Neural crest cell (in vitro differentiated cells): ENCODE measurements around the gene KCNMA1. TPM values are rescaled to one million over a fixed set of nuclear protein-coding genes. Genes with fewer than 3 reads are reported as not detected.

ENCODE experiments used
- DNase-seq: peaks from one replicate; pipeline ENCODE4 v3.0.0; 2021; ENCODE audit warnings: low read depth, mixed read lengths, low spot score
- H3K27ac Mint-ChIP-seq: one replicate; pipeline ENCODE4 v1.8.0; 2021; ENCODE audit warnings: mild to moderate bottlenecking, mixed read lengths; ENCODE audit not compliant: unreplicated experiment
- H3K27me3 Mint-ChIP-seq: 2 replicates; pipeline ENCODE4 v1.8.0; 2021; ENCODE audit warnings: low read depth, mild to moderate bottlenecking, mixed read lengths
- H3K36me3 Mint-ChIP-seq: 2 replicates; pipeline ENCODE4 v1.8.0; 2021; ENCODE audit warnings: low read depth, mild to moderate bottlenecking, mixed read lengths
- H3K4me1 Mint-ChIP-seq: 2 replicates; pipeline ENCODE4 v1.8.0; 2021; ENCODE audit warnings: mixed read lengths
- H3K4me3 Mint-ChIP-seq: one replicate; pipeline ENCODE4 v1.8.0; 2021; ENCODE audit warnings: mild to moderate bottlenecking, mixed read lengths
- H3K9me3 Mint-ChIP-seq: 2 replicates; pipeline ENCODE4 v1.8.0; 2021; ENCODE audit warnings: mixed read lengths
- CTCF ChIP-seq: fragments of 200-600 bp; sonication (generic); conservative IDR thresholded peaks from 2 replicates; pipeline ENCODE4 v1.5.0; 2021; ENCODE audit warnings: antibody characterized with exemption, mild to moderate bottlenecking
- total RNA-seq: library from RNA; stranded (reverse); gene quantifications from 2 replicates; pipeline ENCODE4 v1.2.1, GENCODE V29; 2021

Gene KCNMA1
- total RNA-seq, 1 donor from 2014 or later: 1.7 TPM

DNA sequence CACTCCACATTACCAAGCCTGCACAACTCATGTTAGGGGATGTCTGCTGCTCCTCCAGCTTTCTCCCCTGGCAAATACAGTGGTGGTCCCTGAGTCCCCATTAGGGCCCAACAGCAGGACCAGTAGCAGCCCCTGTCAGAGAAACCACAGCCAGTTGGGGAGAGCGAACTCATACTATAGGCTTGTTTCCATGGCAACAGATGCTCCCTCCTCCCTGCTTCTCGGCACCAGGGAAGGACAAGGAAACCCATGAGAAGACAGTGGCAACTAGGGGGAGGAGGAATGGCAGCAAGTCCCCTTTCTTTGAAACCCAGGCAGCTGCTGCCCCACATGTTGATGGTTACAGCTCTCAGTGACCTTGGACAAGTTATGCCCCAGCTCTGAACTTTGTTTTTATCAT lies 326.4 kb downstream of the KCNMA1 start:
- H3K4me3 Mint-ChIP-seq: no peak overlapping the region
- H3K27ac Mint-ChIP-seq: no peak overlapping the region
- H3K27me3 Mint-ChIP-seq: peaks cover 16% of the 10 kb centered on the region
- TF ChIP-seq CTCF: no peak
- DNase-seq: no peak
- no peaks in the 10 kb centered on the region for H3K36me3 Mint-ChIP-seq
- no peaks in the 10 kb centered on the region for H3K4me1 Mint-ChIP-seq
- H3K9me3 Mint-ChIP-seq: no peaks in the 10 kb centered on the region

- Mint-ChIP-seq H3K27me3 (peaks cover 18% of the 10 kb centered on the region), H3K9me3 (no peaks in the 10 kb centered on the region), H3K27ac (no peak overlapping the region), H3K36me3 (no peaks in the 10 kb centered on the region), H3K4me1 (no peaks in the 10 kb centered on the region), H3K4me3 (no peak overlapping the region)
- no peak for TF ChIP-seq CTCF
- DNase-seq: no peak
Observed at GRCh38 chr10:77310288-77310840, 327.2 kb downstream of the KCNMA1 start.

DNA sequence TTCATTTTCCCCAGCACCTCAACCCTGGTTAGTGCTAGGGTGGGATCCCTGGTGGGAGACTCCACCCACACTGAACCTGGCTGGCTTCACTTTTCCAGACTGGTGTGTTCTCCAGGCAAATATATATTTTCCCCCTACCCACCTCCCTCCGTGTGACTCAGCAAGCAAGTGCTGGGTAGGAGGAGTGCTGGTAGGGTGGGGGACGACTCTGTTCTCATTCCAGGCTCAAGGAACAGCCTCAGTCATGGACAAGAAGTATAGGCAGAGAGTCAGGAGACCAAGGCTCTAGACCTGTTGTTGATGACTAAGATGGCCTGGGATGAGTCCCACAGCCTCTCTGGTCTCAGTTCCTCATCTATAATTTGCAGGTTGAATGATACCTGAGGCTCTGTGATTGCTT lies 328.1 kb downstream of the KCNMA1 start:
- no peak for TF ChIP-seq CTCF

GRCh38 chr10:77309092-77309491 lies 328.5 kb downstream of the KCNMA1 start:
- no peak for TF ChIP-seq CTCF
- no peaks in the 10 kb centered on the region for H3K4me1 Mint-ChIP-seq
- H3K4me3 Mint-ChIP-seq: no peak overlapping the region
- no peaks in the 10 kb centered on the region for H3K36me3 Mint-ChIP-seq
- DNase-seq: no peak
- H3K27ac Mint-ChIP-seq: no peak overlapping the region
- H3K27me3 Mint-ChIP-seq: peaks cover 18% of the 10 kb centered on the region
- no peaks in the 10 kb centered on the region for H3K9me3 Mint-ChIP-seq

More for the DNA sequence above, 328.1 kb downstream of the KCNMA1 start:
- Mint-ChIP-seq H3K27me3 (peaks cover 18% of the 10 kb centered on the region), H3K4me1 (no peaks in the 10 kb centered on the region), H3K4me3 (no peak overlapping the region), H3K27ac (no peak overlapping the region), H3K9me3 (no peaks in the 10 kb centered on the region), H3K36me3 (no peaks in the 10 kb centered on the region)
- DNase-seq: no peak

GRCh38 chr10:77308084-77308732 lies 329.4 kb downstream of the KCNMA1 start:
- DNase-seq: no peak
- Mint-ChIP-seq H3K9me3 (no peaks in the 10 kb centered on the region), H3K27ac (no peak overlapping the region), H3K27me3 (peaks cover 18% of the 10 kb centered on the region), H3K4me1 (peaks cover 5% of the 10 kb centered on the region), H3K4me3 (no peak overlapping the region), H3K36me3 (no peaks in the 10 kb centered on the region)
- no peak for TF ChIP-seq CTCF
